ENCODE data around the gene ANKRD23.

Gene ANKRD23

GRCh38 chr2:96792772-96793749, 50.8 kb downstream of the ANKRD23 start:
- Histone ChIP-seq H4K20me1 (peaks cover 43% of the 10 kb centered on the region), H3K36me3 (peaks cover 16% of the 10 kb centered on the region), H3K4me3 (no peak overlapping the region), H3K27ac (no peak overlapping the region), H3K9me3 (no peaks in the 10 kb centered on the region), H3K9ac (no peak overlapping the region), H3K27me3 (no peaks in the 10 kb centered on the region), H3K4me2 (peak overlapping the region; percentile 40; the same call in 1 of the 2 replicates), H3K4me1 (peaks cover 24% of the 10 kb centered on the region)
- TF ChIP-seq Cebpa-rat (IDR thresholded peaks at IDR 0.05): no peak

DNA sequence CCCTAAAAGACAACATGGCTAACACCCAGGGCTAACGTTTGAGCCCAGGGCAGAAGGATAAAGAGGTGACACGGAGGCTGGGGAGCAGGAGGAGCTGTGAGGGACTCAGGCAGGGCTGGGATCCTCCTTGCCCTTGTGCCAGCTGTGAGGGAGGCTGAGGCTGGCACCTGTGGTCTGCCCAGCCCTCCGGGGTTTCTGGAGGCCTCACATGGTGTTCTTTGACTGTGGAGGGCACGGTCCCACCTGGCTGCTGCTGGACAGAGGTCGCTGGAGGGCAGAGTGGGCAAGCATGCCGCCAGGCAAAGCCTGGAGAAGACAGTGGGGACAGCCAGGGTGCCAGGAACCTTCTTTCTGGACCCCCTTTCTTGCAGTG, 54.6 kb downstream of the ANKRD23 start:
- Histone ChIP-seq H3K27me3 (no peaks in the 10 kb centered on the region), H3K4me1 (peaks cover 33% of the 10 kb centered on the region), H4K20me1 (peaks cover 37% of the 10 kb centered on the region), H3K4me3 (no peak overlapping the region), H3K4me2 (peak overlapping the region; percentile 57; the same call in 1 of the 2 replicates), H3K9ac (no peak overlapping the region), H3K27ac (0 out of 2 replicates have a peak overlapping the region, but pooled peaks have one; percentile 28), H3K36me3 (no peaks in the 10 kb centered on the region), H3K9me3 (no peaks in the 10 kb centered on the region)
- no peak for TF ChIP-seq Cebpa-rat (IDR thresholded peaks at IDR 0.05)

- Histone ChIP-seq H3K27ac (peak overlapping the region; percentile 28; the same call in 1 of the 2 replicates), H3K36me3 (no peaks in the 10 kb centered on the region), H3K27me3 (no peaks in the 10 kb centered on the region), H3K9me3 (no peaks in the 10 kb centered on the region), H3K9ac (no peak overlapping the region; the same call in 1 of the 2 replicates), H3K4me3 (no peak overlapping the region), H3K4me2 (peak overlapping the region; percentile 57), H4K20me1 (peaks cover 33% of the 10 kb centered on the region), H3K4me1 (peaks cover 27% of the 10 kb centered on the region)
- no peak for TF ChIP-seq Cebpa-rat (IDR thresholded peaks at IDR 0.05)
These were observed 55.2 kb downstream of the ANKRD23 start for GRCh38 chr2:96788442-96789244.
